Bladder microvascular endothelial cell (primary cell): Measurements from ENCODE around the gene POLR3A. TPM values are rescaled to one million over a fixed set of nuclear protein-coding genes. Genes with fewer than 3 reads are reported as not detected.

Experiments used
- total RNA-seq: library from RNA; depleted of rRNA; stranded (reverse); fragments of >200 nt; gene quantifications from 2 replicates; pipeline ENCODE4 v1.2.3, GENCODE V29; 2014

Gene POLR3A
- 12.0 and 25.3 TPM in 2 replicates for total RNA-seq

DNA sequence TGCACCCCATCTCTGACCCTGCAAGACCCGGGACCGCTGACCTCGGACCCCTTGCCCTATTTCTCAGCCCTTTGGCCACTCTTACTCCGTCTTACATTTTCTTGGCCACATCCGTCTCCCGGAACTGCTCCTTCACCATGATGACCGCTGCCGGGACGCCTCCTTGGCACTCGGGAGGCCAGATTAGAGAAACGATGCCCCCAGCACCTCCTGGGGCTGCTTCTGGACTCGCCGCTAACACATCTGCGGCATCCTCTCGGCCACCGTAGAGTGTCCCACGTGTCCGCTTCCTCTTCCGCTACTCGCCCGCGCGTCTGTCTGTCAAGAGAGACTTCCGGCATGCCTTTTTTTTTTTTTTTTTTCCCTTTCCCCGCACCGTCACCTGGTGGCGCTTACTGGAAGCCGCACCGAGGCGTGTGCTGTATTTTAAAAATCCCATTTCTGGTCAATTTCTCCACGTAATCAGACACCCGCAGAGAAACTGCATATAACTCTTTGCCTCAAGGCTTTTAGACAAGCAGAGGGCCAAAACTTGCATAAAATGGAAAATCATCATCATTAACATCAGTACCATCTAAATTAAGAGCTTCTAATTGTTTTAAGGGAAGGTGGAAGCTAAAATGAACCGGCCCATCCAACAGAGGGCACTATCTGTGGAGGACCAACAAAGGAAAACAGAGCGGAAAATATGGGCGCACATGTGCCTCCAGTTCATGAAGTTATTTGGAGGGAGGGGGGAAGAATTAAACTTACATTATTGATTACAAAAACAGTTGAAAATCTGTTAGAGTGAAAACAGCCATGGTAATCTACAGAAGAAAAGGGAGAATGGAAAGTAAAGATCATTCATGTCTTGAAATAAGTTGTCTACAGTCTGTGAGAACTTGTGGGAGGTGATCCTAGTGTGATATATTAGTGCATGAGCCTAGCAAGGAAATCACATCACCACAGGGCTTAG is at the start of gene POLR3A:
Gene POLR3A, minus strand, starts transcription at position 247 of the 958 bp plus-strand sequence. Its CDS starts 108 bp downstream, at position 139.

DNA sequence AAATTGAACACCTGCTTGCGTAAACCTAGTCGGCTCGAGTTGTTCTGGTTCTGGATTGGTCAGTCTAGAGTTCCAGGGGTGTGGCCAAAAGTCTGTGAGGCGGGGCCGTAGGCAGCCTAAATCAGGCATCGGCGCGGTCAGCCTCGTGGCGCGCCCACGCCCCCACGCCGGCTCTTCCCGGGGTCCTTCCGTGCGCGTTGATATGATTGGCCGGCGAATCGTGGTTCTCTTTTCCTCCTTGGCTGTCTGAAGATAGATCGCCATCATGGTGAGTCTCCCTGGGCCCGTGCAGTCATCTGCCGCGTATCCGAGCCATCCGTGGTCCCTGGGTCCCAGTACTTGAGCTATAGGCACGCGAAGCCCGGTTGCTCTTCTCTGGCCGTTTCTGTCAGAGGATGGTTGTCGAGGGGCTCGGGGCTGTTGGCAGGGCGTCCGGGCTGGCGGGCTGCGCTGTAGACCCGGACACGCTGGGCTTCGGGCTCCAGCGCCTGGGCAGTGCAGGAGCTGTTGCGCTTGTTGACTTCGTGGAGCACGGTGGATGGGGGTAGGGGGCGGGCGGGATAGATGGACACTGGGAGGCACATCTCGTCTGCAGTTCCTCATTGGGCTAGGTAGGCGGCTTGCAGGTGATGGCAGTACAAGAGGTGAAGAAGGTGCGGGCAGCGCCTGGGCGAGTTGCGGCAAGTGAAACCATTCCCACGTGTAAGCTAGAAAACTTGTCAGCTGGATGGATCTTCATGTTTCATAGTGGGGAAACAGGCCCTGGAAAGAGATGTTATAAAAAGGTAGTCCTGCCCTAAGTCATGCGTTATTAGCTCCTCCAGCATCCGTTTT is 4.5 kb upstream of the POLR3A start, which contains the start of gene RPS24:
Gene RPS24, plus strand, starts transcription at position 227 of the 834 bp plus-strand sequence. Its CDS starts 39 bp downstream, at position 266.

DNA sequence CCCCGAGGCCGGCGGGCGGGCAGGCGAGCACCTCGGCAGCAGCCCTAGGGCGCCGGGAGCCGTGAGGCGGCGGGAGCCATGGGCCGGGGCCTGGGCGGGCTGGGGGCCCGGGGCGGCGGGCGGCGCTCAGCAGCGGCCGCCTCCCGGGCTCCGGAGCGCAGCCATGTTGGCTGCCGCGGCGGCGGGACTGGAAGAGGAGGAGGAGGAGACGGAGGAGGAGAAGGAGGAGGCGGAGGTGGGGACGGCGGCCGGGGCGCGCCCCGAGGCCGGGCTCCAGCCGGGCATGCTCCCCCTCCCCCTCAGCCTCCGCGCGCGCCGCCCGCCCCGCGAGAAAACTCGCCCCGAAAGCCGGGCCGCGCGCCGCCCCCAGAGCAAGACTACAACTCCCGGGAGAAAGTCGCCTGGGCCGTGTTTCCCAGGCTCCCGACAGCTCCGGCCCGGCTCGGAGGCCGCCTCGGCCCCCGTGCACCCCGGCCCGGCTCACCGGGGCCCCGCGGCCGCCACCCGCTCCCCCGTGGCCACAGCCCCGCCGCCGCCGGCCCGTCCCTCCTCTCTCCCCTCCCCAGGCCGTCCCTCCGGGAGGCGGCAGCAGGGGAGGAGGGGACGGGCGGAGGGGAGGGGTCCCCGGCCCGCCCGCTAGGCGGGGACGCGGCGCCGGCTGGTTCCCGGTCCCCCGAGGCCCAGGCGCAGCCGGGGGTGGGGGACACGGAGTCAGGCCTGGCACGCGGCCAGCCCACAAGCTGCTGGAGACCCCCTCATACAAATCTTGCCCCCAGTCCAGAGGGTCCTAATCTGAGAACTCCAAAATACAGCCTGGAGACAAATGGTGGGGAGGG is 102.5 kb downstream of the POLR3A start, which contains the start of gene DLG5:
Gene DLG5, minus strand, starts transcription at position 190 of the 836 bp plus-strand sequence. CDS start 235 bp downstream, outside the sequence.

Other genes starting within 250 kb of the POLR3A start
- gene DLG5, start 102.8 kb downstream of the POLR3A start, total RNA-seq, result 3.2 and 14.2 TPM in 2 replicates
- gene RPS24, start 4.3 kb upstream of the POLR3A start, total RNA-seq, result 1,752 and 1,926 TPM in 2 replicates